Natural killer cell treated with Interleukin-12 subunit alpha and Interleukin-12 subunit beta and Interleukin-15 and Interleukin-18, amount 100 ng/mL, for 72 hours (primary cell): ENCODE data around the gene AFF3. TPM values are rescaled to one million over a fixed set of nuclear protein-coding genes. Genes with fewer than 3 reads are reported as not detected.

ENCODE experiments used
- ATAC-seq, 2 donors: fragments of 150-1000 bp; cut with Tn5 transposase in 1 of 2; sonication (Bioruptor Pico), chemical (Tn5 transposase) in 1 of 2; 2 replicates each; pipeline ENCODE4 v1.10.0; 2021
- DNase-seq: peaks from one replicate; pipeline ENCODE4 v3.0.0; 2022; ENCODE audit warnings: low spot score
- H3K27ac Mint-ChIP-seq, 2 donors: 1 replicate in 1 of 2; 2 replicates in 1 of 2; pipeline ENCODE4 v1.8.0; 2022; ENCODE audit warnings: mixed read lengths in 2 of 2, mild to moderate bottlenecking in 1 of 2, moderate library complexity in 1 of 2
- H3K27me3 Mint-ChIP-seq, 2 donors: 1 replicate in 1 of 2; 2 replicates in 1 of 2; pipeline ENCODE4 v1.8.0; 2022; ENCODE audit warnings: mixed read lengths in 2 of 2
- H3K36me3 Mint-ChIP-seq: one replicate; pipeline ENCODE4 v1.8.0; 2022; ENCODE audit warnings: mixed read lengths
- H3K4me1 Mint-ChIP-seq, 2 donors: 1 replicate in 1 of 2; 2 replicates in 1 of 2; pipeline ENCODE4 v1.8.0; 2022; ENCODE audit warnings: low read depth in 2 of 2, mixed read lengths in 2 of 2, mild to moderate bottlenecking in 1 of 2
- H3K4me3 Mint-ChIP-seq: one replicate; pipeline ENCODE4 v1.8.0; 2022; ENCODE audit warnings: mixed read lengths
- H3K9me3 Mint-ChIP-seq: 2 replicates; pipeline ENCODE4 v1.8.0; 2022; ENCODE audit warnings: mixed read lengths
- total RNA-seq, 2 donors: library from RNA; stranded (reverse); gene quantifications; one replicate each; pipeline ENCODE4 v1.2.3, GENCODE V29; 2022

AFF3 gene
- total RNA-seq, 2 donors from 2014 or later, result 1.5 TPM; not detected in 1

GRCh38 chr2:100006516-100006915, 135.9 kb downstream of the AFF3 start:
- Mint-ChIP-seq H3K9me3 (no peaks in the 10 kb centered on the region), H3K36me3 (no peaks in the 10 kb centered on the region), H3K27me3 (no peaks in the 10 kb centered on the region), H3K4me3 (no peak overlapping the region), H3K27ac (no peak overlapping the region), H3K4me1 (no peaks in the 10 kb centered on the region)
- DNase-seq (no peak), ATAC-seq (no peak)

- ATAC-seq (no peak), DNase-seq (no peak)
- Mint-ChIP-seq H3K4me3 (no peak overlapping the region), H3K27ac (no peak overlapping the region), H3K9me3 (no peaks in the 10 kb centered on the region), H3K36me3 (no peaks in the 10 kb centered on the region), H3K4me1 (peaks cover 4 to 7% of the 10 kb centered on the region in 2 donors), H3K27me3 (no peaks in the 10 kb centered on the region)
Measured at GRCh38 chr2:100004959-100005387, 137.4 kb downstream of the AFF3 start.

DNA sequence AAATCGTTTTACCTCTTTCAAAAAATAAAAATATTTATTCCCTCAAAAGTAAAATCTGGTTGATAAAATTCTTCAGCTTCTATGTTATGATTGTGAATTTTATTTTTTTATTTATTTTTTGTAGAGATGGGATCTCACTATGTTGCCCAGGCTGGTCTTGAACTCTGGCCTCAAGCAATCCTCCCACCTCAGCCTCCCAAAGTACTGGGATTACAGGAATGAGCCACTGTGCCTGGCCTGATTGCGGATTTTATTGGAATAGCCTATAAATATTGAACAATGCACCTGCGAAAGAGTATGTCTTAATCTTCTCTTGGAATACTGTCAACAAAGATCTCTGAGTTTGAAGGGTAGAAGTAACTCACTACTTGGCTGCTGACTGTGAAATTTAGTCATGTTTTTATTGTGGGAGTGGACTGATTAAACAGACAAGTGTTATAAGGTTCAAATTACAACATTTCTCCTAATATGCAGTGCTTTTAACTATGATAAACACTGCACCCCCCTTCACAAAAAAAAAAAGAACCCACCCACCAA, 138.0 kb downstream of the AFF3 start:
- H3K27ac Mint-ChIP-seq, result no peak overlapping the region
- no peaks in the 10 kb centered on the region for H3K9me3 Mint-ChIP-seq
- no peaks in the 10 kb centered on the region for H3K36me3 Mint-ChIP-seq
- no peak overlapping the region for H3K4me3 Mint-ChIP-seq
- H3K27me3 Mint-ChIP-seq, result no peaks in the 10 kb centered on the region
- DNase-seq (no peak), ATAC-seq (no peak)
- peaks cover 4 to 7% of the 10 kb centered on the region in 2 donors for H3K4me1 Mint-ChIP-seq

DNA sequence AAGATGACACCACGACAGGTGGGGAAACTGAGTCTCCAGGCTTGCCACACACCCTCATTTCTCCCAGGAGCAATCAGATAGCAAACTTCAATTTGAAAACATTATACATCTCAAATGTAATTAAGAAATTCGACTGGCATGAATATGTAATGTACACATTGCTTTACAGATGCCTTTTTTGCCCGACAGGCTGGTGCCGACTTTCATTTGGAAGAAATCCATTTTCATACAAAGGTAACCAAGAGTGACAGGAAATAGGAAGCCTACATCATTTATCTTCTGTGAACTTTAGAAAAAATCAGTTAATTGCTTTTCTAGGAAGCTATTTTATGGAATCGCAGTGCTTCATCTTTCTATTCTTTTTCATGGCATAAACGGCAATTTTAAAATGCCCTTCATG, 140.3 kb downstream of the AFF3 start:
- Mint-ChIP-seq H3K4me3 (no peak overlapping the region), H3K27me3 (no peaks in the 10 kb centered on the region), H3K27ac (no peak overlapping the region), H3K9me3 (no peaks in the 10 kb centered on the region), H3K36me3 (no peaks in the 10 kb centered on the region), H3K4me1 (peaks cover 4 to 7% of the 10 kb centered on the region in 2 donors)
- DNase-seq (no peak), ATAC-seq (no peak)

DNA sequence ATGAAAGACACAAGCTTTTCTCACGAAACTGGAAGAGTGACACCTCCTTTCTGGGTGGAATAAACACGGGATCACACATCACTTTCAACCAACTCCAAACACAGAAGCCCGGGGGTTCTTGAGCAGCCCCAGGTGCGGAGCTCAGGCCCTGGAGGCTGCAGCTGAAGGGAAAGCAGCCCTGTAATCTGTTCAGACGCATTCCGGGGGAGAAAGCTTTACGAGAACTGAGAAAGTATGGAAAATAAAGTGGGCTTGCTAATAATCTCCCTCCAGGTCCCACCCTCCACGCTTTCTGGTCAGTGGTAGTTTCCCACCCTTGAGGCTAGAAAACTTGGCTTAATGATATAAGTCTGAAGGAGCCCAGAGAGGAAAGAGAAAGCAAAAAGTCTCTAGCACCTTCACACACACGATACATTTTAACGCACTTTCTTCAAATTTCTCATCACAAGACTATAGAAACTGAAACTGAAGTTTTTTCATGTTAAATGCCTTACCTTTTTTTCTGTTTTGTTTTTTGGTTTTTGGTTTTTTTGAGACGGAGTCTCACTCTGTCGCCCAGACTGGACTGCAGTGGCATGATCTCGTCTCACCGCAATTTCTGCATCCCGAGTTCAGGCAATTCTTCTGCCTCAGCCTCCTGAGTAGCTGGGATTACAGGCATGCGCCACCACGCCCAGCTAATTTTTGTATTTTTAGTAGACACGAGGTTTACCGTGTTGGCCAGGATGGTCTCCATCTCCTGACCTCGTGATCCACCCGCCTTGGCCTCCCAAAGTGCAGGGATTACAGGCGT, 141.3 kb downstream of the AFF3 start:
- DNase-seq (no peak), ATAC-seq (no peak)
- Mint-ChIP-seq H3K27ac (no peak overlapping the region), H3K9me3 (no peaks in the 10 kb centered on the region), H3K36me3 (no peaks in the 10 kb centered on the region), H3K4me1 (peaks cover 4 to 7% of the 10 kb centered on the region in 2 donors), H3K27me3 (no peaks in the 10 kb centered on the region), H3K4me3 (no peak overlapping the region)

GRCh38 chr2:99998651-99999320, 143.6 kb downstream of the AFF3 start:
- Mint-ChIP-seq H3K4me3 (no peak overlapping the region), H3K4me1 (peaks cover 4 to 7% of the 10 kb centered on the region in 2 donors), H3K9me3 (no peaks in the 10 kb centered on the region), H3K27me3 (no peaks in the 10 kb centered on the region), H3K36me3 (no peaks in the 10 kb centered on the region), H3K27ac (no peak overlapping the region)
- DNase-seq (no peak), ATAC-seq (no peak)

DNA sequence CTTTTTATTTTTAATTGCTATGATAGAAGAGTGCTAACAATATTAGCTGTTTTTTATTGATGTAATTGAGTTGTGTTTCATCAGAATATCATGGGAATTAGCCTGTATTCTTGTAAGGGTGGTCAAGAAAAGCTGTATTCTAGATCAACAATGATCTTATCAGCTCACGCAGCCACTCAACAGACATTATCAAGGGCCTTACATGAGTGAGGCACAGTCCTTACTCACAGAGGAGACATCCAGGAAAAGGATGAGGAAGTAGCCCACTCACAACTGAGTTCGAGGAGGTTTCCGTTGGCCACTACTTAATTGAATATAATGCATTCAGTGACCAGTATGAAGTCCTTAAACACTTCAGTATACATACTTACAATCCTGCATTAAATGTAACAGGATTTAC, 152.5 kb downstream of the AFF3 start:
- Mint-ChIP-seq H3K27ac (no peak overlapping the region), H3K4me3 (no peak overlapping the region), H3K4me1 (no peaks in the 10 kb centered on the region), H3K9me3 (no peaks in the 10 kb centered on the region), H3K36me3 (no peaks in the 10 kb centered on the region), H3K27me3 (peaks cover 0 to 7% of the 10 kb centered on the region in 2 donors)
- DNase-seq, result no peak
- no peak for ATAC-seq

DNA sequence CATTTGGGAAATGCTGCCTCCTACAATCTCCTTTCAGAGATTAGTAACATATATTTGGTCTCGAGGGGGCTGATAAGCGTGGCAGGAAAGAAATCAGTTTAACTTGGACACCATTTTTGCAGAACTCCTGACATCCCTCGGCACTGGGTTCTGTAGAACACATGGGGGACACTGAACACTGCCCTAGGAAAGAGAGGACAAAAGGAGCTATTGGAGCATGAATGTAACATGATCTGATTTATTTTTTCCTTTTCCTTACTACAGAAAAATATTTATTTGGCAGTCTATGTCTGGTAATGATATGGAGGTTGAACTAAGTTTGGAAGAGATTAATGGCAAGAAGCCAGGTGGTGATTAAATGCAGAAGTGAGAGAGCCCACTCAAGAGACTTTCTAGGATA, 153.8 kb downstream of the AFF3 start:
- DNase-seq (no peak), ATAC-seq (no peak)
- Mint-ChIP-seq H3K27me3 (peaks cover 0 to 7% of the 10 kb centered on the region in 2 donors), H3K4me1 (no peaks in the 10 kb centered on the region), H3K4me3 (no peak overlapping the region), H3K27ac (no peak overlapping the region), H3K9me3 (no peaks in the 10 kb centered on the region), H3K36me3 (no peaks in the 10 kb centered on the region)

GRCh38 chr2:99987160-99987559, 155.2 kb downstream of the AFF3 start:
- Mint-ChIP-seq H3K27me3 (peaks cover 0 to 7% of the 10 kb centered on the region in 2 donors), H3K27ac (no peak overlapping the region), H3K4me1 (no peaks in the 10 kb centered on the region), H3K36me3 (no peaks in the 10 kb centered on the region), H3K9me3 (no peaks in the 10 kb centered on the region), H3K4me3 (no peak overlapping the region)
- ATAC-seq (no peak), DNase-seq (no peak)

DNA sequence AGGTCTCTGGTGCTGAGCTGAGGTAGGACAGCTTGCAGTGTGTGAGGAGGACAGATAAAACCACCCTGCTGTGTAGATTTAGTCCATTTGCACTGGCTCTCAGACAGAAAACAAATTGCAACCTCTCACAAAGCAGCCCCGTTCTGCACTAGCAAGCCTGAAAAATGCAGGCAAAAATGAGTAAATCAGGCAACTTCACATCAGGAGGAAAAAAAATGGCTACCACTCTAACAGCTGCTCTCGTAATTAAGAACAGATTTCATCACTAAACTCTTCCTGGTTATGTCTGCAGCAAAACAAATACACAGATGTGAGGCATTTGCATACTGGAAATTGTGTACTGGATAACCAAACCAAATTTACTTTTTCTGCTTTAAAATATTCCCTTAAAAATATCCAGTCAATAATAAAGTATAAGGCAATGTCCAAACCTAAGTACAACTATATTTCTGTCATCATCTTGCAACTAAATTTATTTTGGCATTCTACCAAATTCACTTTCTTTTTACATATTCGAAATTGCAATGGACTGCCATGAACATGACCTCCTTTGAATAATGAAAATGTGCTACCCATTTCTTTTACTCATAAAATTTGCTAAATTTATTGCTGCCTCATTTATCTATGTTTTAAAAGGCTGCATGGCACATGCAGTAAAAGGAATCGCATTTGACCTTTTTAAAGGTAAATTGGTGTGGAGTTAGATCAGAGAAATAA, 157.4 kb downstream of the AFF3 start:
- H3K36me3 Mint-ChIP-seq, result no peaks in the 10 kb centered on the region
- H3K27me3 Mint-ChIP-seq, result peaks cover 0 to 7% of the 10 kb centered on the region in 2 donors
- no peak overlapping the region for H3K4me3 Mint-ChIP-seq
- ATAC-seq (no peak), DNase-seq (no peak)
- H3K27ac Mint-ChIP-seq, result no peak overlapping the region
- H3K9me3 Mint-ChIP-seq, result no peaks in the 10 kb centered on the region
- no peaks in the 10 kb centered on the region for H3K4me1 Mint-ChIP-seq

DNA sequence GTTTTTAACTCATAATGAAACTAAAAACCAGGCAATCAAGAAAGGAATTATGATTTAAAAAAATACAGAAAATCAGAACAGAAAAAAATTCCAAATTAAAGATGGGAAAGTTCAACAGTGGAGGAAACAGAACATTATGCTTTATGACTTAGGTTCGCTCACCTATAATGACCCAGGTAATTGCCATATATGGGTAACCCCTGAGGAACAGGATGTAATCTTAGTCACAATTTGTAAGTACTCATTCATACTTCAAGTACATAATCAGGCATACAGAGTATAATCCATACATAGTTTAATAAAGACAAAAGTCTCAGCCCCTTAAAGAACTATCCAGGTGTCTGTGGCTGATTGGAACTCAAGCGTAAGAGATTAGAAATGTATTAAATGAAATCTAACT, 159.6 kb downstream of the AFF3 start:
- ATAC-seq, result no peak
- no peaks in the 10 kb centered on the region for H3K4me1 Mint-ChIP-seq
- DNase-seq, result no peak
- H3K36me3 Mint-ChIP-seq, result no peaks in the 10 kb centered on the region
- no peaks in the 10 kb centered on the region for H3K9me3 Mint-ChIP-seq
- no peak overlapping the region for H3K27ac Mint-ChIP-seq
- peaks cover 0 to 2% of the 10 kb centered on the region in 2 donors for H3K27me3 Mint-ChIP-seq
- H3K4me3 Mint-ChIP-seq, result no peak overlapping the region

GRCh38 chr2:99981840-99982239, 160.6 kb downstream of the AFF3 start:
- Mint-ChIP-seq H3K27ac (no peak overlapping the region), H3K36me3 (no peaks in the 10 kb centered on the region), H3K27me3 (no peaks in the 10 kb centered on the region), H3K4me3 (no peak overlapping the region), H3K4me1 (no peaks in the 10 kb centered on the region), H3K9me3 (no peaks in the 10 kb centered on the region)
- no peak for DNase-seq
- ATAC-seq, result no peak

DNA sequence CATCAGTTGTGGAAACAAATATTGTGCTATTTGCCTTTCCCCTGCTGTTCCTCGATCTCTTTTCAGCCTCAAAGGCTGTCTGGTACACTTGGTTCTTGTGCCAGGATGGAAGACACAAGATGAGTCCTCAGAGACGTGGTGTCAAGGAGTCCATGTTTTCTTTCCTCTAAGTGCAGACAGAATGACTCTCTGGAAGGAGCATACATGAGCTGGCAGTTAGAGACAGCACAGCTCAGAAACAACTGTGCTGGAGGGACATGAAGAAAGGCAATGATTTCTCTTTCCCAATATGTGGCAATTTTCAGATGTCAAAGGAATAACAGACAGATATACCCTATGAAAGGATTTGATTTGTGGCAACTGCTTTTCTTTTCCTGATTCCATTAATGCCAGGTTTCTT, 162.2 kb downstream of the AFF3 start:
- H3K27me3 Mint-ChIP-seq, result no peaks in the 10 kb centered on the region
- no peak overlapping the region for H3K4me3 Mint-ChIP-seq
- H3K27ac Mint-ChIP-seq, result no peak overlapping the region
- DNase-seq (no peak), ATAC-seq (no peak)
- no peaks in the 10 kb centered on the region for H3K9me3 Mint-ChIP-seq
- H3K36me3 Mint-ChIP-seq, result no peaks in the 10 kb centered on the region
- no peaks in the 10 kb centered on the region for H3K4me1 Mint-ChIP-seq

DNA sequence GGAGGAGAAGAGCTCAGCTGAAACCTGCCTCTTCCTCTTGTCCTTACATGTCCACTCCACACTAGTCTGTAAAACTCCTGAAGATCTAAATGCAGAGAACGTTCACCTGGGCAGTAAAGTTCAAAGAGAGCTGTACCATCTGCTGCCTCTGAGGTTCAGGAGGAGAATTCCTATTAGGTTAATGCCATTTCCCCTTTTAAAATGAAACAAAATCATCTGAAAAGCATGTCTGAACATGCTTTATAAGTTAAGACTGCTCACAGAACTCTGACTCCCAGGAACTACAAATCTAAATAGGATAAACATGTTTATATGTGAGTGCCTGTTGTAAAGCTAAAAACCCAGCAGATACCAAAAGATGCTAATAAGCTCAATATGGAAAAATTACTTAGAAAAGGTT, 164.4 kb downstream of the AFF3 start:
- Mint-ChIP-seq H3K27me3 (no peaks in the 10 kb centered on the region), H3K4me1 (no peaks in the 10 kb centered on the region), H3K36me3 (no peaks in the 10 kb centered on the region), H3K4me3 (no peak overlapping the region), H3K9me3 (no peaks in the 10 kb centered on the region), H3K27ac (no peak overlapping the region)
- no peak for DNase-seq
- ATAC-seq, result no peak
